ENCODE measurements around the gene OR8H1. TPM values are rescaled to one million over a fixed set of nuclear protein-coding genes. Genes with fewer than 3 reads are reported as not detected.

The OR8H1 gene
- total and polyA plus RNA-seq, 2 experiments from 2014 or later = not detected

DNA sequence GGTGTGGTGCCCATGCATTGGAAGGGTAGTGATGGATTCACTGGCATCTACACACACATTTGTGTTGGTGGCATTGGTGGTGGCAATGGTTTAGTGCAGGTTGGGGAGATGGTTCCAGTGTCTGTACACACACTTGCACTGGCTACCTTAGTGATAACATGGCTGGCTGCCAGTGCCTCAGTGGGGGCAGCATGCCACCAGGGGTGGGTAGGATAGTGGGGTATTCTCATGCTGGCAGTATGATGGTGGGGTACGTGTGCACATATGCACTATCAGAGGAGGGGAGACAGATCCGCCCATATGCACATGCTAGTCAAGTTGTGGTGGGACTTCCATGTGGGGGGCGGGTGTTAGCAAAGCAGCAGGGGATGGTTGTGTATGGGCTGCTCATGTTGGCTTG, 15.8 kb upstream of the OR8H1 start (continued):
- TF ChIP-seq, protein P1, sequence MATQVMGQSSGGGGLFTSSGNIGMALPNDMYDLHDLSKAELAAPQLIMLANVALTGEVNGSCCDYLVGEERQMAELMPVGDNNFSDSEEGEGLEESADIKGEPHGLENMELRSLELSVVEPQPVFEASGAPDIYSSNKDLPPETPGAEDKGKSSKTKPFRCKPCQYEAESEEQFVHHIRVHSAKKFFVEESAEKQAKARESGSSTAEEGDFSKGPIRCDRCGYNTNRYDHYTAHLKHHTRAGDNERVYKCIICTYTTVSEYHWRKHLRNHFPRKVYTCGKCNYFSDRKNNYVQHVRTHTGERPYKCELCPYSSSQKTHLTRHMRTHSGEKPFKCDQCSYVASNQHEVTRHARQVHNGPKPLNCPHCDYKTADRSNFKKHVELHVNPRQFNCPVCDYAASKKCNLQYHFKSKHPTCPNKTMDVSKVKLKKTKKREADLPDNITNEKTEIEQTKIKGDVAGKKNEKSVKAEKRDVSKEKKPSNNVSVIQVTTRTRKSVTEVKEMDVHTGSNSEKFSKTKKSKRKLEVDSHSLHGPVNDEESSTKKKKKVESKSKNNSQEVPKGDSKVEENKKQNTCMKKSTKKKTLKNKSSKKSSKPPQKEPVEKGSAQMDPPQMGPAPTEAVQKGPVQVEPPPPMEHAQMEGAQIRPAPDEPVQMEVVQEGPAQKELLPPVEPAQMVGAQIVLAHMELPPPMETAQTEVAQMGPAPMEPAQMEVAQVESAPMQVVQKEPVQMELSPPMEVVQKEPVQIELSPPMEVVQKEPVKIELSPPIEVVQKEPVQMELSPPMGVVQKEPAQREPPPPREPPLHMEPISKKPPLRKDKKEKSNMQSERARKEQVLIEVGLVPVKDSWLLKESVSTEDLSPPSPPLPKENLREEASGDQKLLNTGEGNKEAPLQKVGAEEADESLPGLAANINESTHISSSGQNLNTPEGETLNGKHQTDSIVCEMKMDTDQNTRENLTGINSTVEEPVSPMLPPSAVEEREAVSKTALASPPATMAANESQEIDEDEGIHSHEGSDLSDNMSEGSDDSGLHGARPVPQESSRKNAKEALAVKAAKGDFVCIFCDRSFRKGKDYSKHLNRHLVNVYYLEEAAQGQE (IDR thresholded peaks at IDR 0.05; ENCODE audit: unreplicated experiment) = no peak

DNA sequence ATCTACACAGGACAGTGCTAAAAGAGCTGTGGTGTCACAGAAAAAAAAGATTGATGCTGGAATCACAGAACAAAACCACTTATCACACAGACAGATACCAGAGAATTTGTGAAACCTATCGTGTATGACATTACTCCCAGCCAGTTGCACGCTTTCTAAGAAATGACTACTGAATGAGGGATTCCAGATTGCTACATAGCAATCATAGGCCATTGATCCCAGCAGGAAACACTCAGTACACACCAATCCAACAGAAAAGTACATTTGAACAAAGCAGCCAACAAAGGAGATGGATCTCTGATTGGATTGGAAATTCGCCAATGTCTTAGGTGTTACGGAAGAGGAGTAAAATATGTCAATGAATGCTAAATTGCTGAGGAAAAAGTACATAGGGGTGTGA, 4.8 kb upstream of the OR8H1 start:
- no peaks in the 10 kb centered on the region for H3K9me3 Mint-ChIP-seq
- H3K9me2 ChIP-seq (ENCODE audit: insufficient read depth) = no peaks in the 10 kb centered on the region
- H3K4me3 Mint-ChIP-seq = no peak overlapping the region
- no peak overlapping the region for H3K4me3 ChIP-seq
- H3K4me2 ChIP-seq = no peak overlapping the region
- no peak overlapping the region for H3K27ac ChIP-seq (ENCODE audit: low read depth)
- H3K36me3 ChIP-seq (ENCODE audit: insufficient read depth) = no peaks in the 10 kb centered on the region
- H3K27me3 ChIP-seq (ENCODE audit: insufficient read depth) = no peaks in the 10 kb centered on the region
- H3K36me3 Mint-ChIP-seq (ENCODE audit: low read depth) = no peaks in the 10 kb centered on the region
- H3K27me3 Mint-ChIP-seq (ENCODE audit: insufficient read depth, low read depth, poor library complexity) = no peaks in the 10 kb centered on the region
- no peak overlapping the region for H2AFZ ChIP-seq
- no peak for ATAC-seq
- H3K79me2 ChIP-seq (replicated peaks; ENCODE audit: insufficient read depth) = no peaks in the 10 kb centered on the region
- no peaks in the 10 kb centered on the region for H3K4me1 ChIP-seq (ENCODE audit: insufficient read depth)
- no peaks in the 10 kb centered on the region for H3F3A ChIP-seq (replicated peaks; ENCODE audit: low read depth)
- H3K27ac Mint-ChIP-seq = no peak overlapping the region
- peaks cover 3% of the 10 kb centered on the region; the same call in 1 of the 3 replicates for H3K4me1 Mint-ChIP-seq
- DNase-seq (ENCODE audit: low spot score) = no peak
- H4K20me1 ChIP-seq (replicated peaks; ENCODE audit: insufficient read depth) = no peaks in the 10 kb centered on the region
- no peak for TF ChIP-seq ZNF114 (CRISPR knock-in tag; IDR thresholded peaks at IDR 0.05)
- TF ChIP-seq, protein P2, sequence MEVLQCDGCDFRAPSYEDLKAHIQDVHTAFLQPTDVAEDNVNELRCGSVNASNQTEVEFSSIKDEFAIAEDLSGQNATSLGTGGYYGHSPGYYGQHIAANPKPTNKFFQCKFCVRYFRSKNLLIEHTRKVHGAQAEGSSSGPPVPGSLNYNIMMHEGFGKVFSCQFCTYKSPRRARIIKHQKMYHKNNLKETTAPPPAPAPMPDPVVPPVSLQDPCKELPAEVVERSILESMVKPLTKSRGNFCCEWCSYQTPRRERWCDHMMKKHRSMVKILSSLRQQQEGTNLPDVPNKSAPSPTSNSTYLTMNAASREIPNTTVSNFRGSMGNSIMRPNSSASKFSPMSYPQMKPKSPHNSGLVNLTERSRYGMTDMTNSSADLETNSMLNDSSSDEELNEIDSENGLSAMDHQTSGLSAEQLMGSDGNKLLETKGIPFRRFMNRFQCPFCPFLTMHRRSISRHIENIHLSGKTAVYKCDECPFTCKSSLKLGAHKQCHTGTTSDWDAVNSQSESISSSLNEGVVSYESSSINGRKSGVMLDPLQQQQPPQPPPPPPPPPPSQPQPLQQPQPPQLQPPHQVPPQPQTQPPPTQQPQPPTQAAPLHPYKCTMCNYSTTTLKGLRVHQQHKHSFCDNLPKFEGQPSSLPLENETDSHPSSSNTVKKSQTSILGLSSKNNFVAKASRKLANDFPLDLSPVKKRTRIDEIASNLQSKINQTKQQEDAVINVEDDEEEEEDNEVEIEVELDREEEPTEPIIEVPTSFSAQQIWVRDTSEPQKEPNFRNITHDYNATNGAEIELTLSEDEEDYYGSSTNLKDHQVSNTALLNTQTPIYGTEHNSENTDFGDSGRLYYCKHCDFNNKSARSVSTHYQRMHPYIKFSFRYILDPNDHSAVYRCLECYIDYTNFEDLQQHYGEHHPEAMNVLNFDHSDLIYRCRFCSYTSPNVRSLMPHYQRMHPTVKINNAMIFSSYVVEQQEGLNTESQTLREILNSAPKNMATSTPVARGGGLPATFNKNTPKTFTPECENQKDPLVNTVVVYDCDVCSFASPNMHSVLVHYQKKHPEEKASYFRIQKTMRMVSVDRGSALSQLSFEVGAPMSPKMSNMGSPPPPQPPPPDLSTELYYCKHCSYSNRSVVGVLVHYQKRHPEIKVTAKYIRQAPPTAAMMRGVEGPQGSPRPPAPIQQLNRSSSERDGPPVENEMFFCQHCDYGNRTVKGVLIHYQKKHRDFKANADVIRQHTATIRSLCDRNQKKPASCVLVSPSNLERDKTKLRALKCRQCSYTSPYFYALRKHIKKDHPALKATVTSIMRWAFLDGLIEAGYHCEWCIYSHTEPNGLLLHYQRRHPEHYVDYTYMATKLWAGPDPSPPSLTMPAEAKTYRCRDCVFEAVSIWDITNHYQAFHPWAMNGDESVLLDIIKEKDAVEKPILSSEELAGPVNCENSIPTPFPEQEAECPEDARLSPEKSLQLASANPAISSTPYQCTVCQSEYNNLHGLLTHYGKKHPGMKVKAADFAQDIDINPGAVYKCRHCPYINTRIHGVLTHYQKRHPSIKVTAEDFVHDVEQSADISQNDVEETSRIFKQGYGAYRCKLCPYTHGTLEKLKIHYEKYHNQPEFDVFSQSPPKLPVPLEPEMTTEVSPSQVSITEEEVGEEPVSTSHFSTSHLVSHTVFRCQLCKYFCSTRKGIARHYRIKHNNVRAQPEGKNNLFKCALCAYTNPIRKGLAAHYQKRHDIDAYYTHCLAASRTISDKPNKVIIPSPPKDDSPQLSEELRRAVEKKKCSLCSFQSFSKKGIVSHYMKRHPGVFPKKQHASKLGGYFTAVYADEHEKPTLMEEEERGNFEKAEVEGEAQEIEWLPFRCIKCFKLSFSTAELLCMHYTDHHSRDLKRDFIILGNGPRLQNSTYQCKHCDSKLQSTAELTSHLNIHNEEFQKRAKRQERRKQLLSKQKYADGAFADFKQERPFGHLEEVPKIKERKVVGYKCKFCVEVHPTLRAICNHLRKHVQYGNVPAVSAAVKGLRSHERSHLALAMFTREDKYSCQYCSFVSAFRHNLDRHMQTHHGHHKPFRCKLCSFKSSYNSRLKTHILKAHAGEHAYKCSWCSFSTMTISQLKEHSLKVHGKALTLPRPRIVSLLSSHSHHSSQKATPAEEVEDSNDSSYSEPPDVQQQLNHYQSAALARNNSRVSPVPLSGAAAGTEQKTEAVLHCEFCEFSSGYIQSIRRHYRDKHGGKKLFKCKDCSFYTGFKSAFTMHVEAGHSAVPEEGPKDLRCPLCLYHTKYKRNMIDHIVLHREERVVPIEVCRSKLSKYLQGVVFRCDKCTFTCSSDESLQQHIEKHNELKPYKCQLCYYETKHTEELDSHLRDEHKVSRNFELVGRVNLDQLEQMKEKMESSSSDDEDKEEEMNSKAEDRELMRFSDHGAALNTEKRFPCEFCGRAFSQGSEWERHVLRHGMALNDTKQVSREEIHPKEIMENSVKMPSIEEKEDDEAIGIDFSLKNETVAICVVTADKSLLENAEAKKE (CRISPR knock-in tag; IDR thresholded peaks at IDR 0.05) = no peak
- TF ChIP-seq EZH2 (IDR thresholded peaks at IDR 0.05; ENCODE audit: low read depth, unreplicated experiment) = no peak
- TF ChIP-seq JUNB (IDR thresholded peaks at IDR 0.05; ENCODE audit: unreplicated experiment) = no peak
- TF ChIP-seq ZNF331 (CRISPR knock-in tag; IDR thresholded peaks at IDR 0.05; ENCODE audit: low read depth) = no peak
- TF ChIP-seq, protein P3, sequence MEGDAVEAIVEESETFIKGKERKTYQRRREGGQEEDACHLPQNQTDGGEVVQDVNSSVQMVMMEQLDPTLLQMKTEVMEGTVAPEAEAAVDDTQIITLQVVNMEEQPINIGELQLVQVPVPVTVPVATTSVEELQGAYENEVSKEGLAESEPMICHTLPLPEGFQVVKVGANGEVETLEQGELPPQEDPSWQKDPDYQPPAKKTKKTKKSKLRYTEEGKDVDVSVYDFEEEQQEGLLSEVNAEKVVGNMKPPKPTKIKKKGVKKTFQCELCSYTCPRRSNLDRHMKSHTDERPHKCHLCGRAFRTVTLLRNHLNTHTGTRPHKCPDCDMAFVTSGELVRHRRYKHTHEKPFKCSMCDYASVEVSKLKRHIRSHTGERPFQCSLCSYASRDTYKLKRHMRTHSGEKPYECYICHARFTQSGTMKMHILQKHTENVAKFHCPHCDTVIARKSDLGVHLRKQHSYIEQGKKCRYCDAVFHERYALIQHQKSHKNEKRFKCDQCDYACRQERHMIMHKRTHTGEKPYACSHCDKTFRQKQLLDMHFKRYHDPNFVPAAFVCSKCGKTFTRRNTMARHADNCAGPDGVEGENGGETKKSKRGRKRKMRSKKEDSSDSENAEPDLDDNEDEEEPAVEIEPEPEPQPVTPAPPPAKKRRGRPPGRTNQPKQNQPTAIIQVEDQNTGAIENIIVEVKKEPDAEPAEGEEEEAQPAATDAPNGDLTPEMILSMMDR (conservative IDR thresholded peaks at IDR 0.05; ENCODE audit: low read depth in 2 of 2) = no peak
- TF ChIP-seq, protein P4, sequence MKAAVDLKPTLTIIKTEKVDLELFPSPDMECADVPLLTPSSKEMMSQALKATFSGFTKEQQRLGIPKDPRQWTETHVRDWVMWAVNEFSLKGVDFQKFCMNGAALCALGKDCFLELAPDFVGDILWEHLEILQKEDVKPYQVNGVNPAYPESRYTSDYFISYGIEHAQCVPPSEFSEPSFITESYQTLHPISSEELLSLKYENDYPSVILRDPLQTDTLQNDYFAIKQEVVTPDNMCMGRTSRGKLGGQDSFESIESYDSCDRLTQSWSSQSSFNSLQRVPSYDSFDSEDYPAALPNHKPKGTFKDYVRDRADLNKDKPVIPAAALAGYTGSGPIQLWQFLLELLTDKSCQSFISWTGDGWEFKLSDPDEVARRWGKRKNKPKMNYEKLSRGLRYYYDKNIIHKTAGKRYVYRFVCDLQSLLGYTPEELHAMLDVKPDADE (IDR thresholded peaks at IDR 0.05) = no peak
- TF ChIP-seq, protein P1 (IDR thresholded peaks at IDR 0.05; ENCODE audit: unreplicated experiment) = no peak
